ENCODE results near the gene BSCL2.
A peak's percentile ranks its signal among the peaks of the same experiment; 100 is the strongest.
"Not testable (repeated sequence)": the region's sequence is repeated elsewhere in the genome, so short reads cannot be mapped to it uniquely, and the experiment has no call there.

BSCL2 gene

DNA sequence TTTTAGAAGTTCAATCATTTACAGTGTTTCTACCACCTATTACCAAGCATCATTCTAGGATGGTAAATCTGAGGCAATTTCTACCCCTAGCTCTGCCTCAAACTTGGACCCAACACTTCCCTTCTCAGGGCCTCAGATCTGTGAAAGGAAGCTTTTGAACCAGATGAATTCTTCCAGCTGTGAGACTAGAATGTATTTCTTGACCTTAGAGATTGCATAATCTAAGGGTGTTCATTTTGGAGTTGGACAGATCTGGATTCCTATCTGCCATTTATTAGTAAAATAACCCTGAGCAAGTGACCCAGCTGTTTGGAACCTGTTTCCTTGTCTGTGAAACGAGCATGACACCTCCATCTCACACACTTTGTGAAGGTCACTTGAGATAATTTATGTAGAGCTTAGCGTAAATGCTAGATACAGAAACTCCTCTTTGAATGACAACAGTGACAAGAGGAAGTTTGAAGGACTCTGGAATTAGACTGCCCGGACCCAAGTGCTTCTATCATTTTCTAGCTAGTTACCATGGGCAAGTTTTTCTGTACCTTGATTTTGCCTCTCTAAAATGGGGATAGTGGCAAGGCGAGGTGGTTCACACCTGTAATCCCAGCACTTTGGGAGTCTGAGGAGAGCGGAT is 50.3 kb downstream of the BSCL2 start:
- Histone ChIP-seq H3K4me2 (ENCODE audit: low read length) (no peak overlapping the region), H3K9me3 (ENCODE audit: control insufficient read depth, insufficient read depth, low read length) (no peaks in the 10 kb centered on the region), H3F3A (ENCODE audit: control insufficient read depth, insufficient read depth) (peaks cover 18% of the 10 kb centered on the region), H3K9me2 (replicated peaks; ENCODE audit: control insufficient read depth, low read length) (no peaks in the 10 kb centered on the region), H3K4me3 (ENCODE audit: low read length) (no peak overlapping the region), H3K4me1 (ENCODE audit: control insufficient read depth, low read length) (peaks cover 18% of the 10 kb centered on the region), H3K36me3 (ENCODE audit: control insufficient read depth, low read length) (peaks cover 15% of the 10 kb centered on the region), H4K20me1 (ENCODE audit: control insufficient read depth, insufficient read depth, low read depth, low read length) (no peaks in the 10 kb centered on the region), H3K79me2 (ENCODE audit: control insufficient read depth, low read length) (peaks cover 13% of the 10 kb centered on the region), H3K27me3 (ENCODE audit: control insufficient read depth, low read length) (no peaks in the 10 kb centered on the region), H3K27ac (ENCODE audit: low read depth, low read length) (no peak overlapping the region)
- no peak for TF ChIP-seq EZH2phosphoT487 (IDR thresholded peaks at IDR 0.05; ENCODE audit: borderline replicate concordance, low read length)

- Histone ChIP-seq H3K9me2 (replicated peaks; ENCODE audit: control insufficient read depth, low read length) (no peaks in the 10 kb centered on the region), H3K4me1 (ENCODE audit: control insufficient read depth, low read length) (peaks cover 28% of the 10 kb centered on the region), H3F3A (ENCODE audit: control insufficient read depth, insufficient read depth) (peaks cover 12% of the 10 kb centered on the region), H3K4me2 (ENCODE audit: low read length) (peak overlapping the region; percentile 97; the same call in 1 of the 2 replicates), H3K27me3 (ENCODE audit: control insufficient read depth, low read length) (no peaks in the 10 kb centered on the region), H3K4me3 (ENCODE audit: low read length) (no peak overlapping the region), H3K36me3 (ENCODE audit: control insufficient read depth, low read length) (peaks cover 17% of the 10 kb centered on the region), H3K27ac (ENCODE audit: low read depth, low read length) (no peak overlapping the region), H4K20me1 (ENCODE audit: control insufficient read depth, insufficient read depth, low read depth, low read length) (no peaks in the 10 kb centered on the region), H3K9me3 (ENCODE audit: control insufficient read depth, insufficient read depth, low read length) (no peaks in the 10 kb centered on the region), H3K79me2 (ENCODE audit: control insufficient read depth, low read length) (peaks cover 35% of the 10 kb centered on the region)
- TF ChIP-seq EZH2phosphoT487 (IDR thresholded peaks at IDR 0.05; ENCODE audit: borderline replicate concordance, low read length) (no peak), CTCF (IDR thresholded peaks at IDR 0.05; ENCODE audit: low read depth, low read length, poor library complexity, severe bottlenecking) (no peak)
Measured at GRCh38 chr11:62654297-62654696, 52.9 kb downstream of the BSCL2 start.

- Histone ChIP-seq H4K20me1 (ENCODE audit: control insufficient read depth, insufficient read depth, low read depth, low read length) (no peaks in the 10 kb centered on the region), H3K27me3 (ENCODE audit: control insufficient read depth, low read length) (no peaks in the 10 kb centered on the region), H3K4me1 (ENCODE audit: control insufficient read depth, low read length) (peaks cover 30% of the 10 kb centered on the region), H3K36me3 (ENCODE audit: control insufficient read depth, low read length) (peaks cover 35% of the 10 kb centered on the region), H3K9me2 (replicated peaks; ENCODE audit: control insufficient read depth, low read length) (no peaks in the 10 kb centered on the region), H3K4me2 (ENCODE audit: low read length) (peak overlapping the region; percentile 97), H3K9me3 (ENCODE audit: control insufficient read depth, insufficient read depth, low read length) (no peaks in the 10 kb centered on the region), H3K4me3 (ENCODE audit: low read length) (peak overlapping the region; percentile 95), H3F3A (ENCODE audit: control insufficient read depth, insufficient read depth) (peaks cover 11% of the 10 kb centered on the region), H3K27ac (ENCODE audit: low read depth, low read length) (peak overlapping the region; percentile 80), H3K79me2 (ENCODE audit: control insufficient read depth, low read length) (peaks cover 47% of the 10 kb centered on the region)
- no peak for TF ChIP-seq CTCF (IDR thresholded peaks at IDR 0.05; ENCODE audit: low read depth, low read length, poor library complexity, severe bottlenecking)
- TF ChIP-seq EZH2phosphoT487 (IDR thresholded peaks at IDR 0.05; ENCODE audit: borderline replicate concordance, low read length), result no peak
Measured at GRCh38 chr11:62652161-62653006, 54.8 kb downstream of the BSCL2 start.

DNA sequence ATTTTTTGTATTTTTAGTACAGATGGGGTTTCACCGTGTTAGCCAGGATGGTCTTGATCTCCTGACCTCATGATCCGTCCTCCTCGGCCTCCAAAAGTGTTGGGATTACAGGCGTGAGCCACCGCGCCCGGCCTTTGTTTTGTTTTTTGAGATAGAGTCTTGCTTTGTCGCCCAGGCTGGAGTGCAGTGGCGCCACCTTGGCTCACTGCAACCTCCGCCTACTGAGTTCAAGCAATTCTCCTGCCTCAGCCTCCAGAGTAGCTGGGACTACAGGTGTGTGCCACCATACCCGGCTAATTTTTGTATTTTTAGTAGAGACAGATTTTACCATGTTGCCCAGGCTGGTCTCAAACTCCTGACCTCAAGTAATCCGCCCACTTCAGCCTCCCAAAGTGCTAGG is 56.9 kb downstream of the BSCL2 start:
- H3K4me1 ChIP-seq (ENCODE audit: control insufficient read depth, low read length), result peaks cover 40% of the 10 kb centered on the region
- H3K27me3 ChIP-seq (ENCODE audit: control insufficient read depth, low read length); H3K9me3 ChIP-seq (ENCODE audit: control insufficient read depth, insufficient read depth, low read length); H3K27ac ChIP-seq (ENCODE audit: low read depth, low read length); H3K9me2 ChIP-seq (replicated peaks; ENCODE audit: control insufficient read depth, low read length); H3F3A ChIP-seq (ENCODE audit: control insufficient read depth, insufficient read depth); H3K4me3 ChIP-seq (ENCODE audit: low read length); H4K20me1 ChIP-seq (ENCODE audit: control insufficient read depth, insufficient read depth, low read depth, low read length); H3K4me2 ChIP-seq (ENCODE audit: low read length): not testable (repeated sequence)
- H3K79me2 ChIP-seq (ENCODE audit: control insufficient read depth, low read length), result peaks cover 63% of the 10 kb centered on the region
- peaks cover 49% of the 10 kb centered on the region for H3K36me3 ChIP-seq (ENCODE audit: control insufficient read depth, low read length)
